ENCODE results near the gene GTF2IRD1. TPM values are rescaled to one million over a fixed set of nuclear protein-coding genes. Genes with fewer than 3 reads are reported as not detected.

The GTF2IRD1 gene
- total and polyA plus RNA-seq, 2 experiments from 2014 or later: 28.7 to 37.1 TPM

- TF ChIP-seq REST (IDR thresholded peaks at IDR 0.05; ENCODE audit: unreplicated experiment): no peak
- no peak for TF ChIP-seq NANOG (IDR thresholded peaks at IDR 0.05; ENCODE audit: borderline replicate concordance)
- no peak for TF ChIP-seq ZNF331 (CRISPR knock-in tag; IDR thresholded peaks at IDR 0.05; ENCODE audit: low read depth)
- TF ChIP-seq JUNB (IDR thresholded peaks at IDR 0.05; ENCODE audit: unreplicated experiment): no peak
- no peak for TF ChIP-seq ETS1 (IDR thresholded peaks at IDR 0.05)
- no peak for TF ChIP-seq POLR2AphosphoS5 (IDR thresholded peaks at IDR 0.05; ENCODE audit: low read depth)
These were observed 49.4 kb downstream of the GTF2IRD1 start (continued) for GRCh38 chr7:74503061-74503460.

GRCh38 chr7:74503943-74504342 lies 50.2 kb downstream of the GTF2IRD1 start:
- Histone ChIP-seq H3K27ac (ENCODE audit: low read depth) (no peak overlapping the region), H3K4me1 (ENCODE audit: insufficient read depth) (peaks cover 4% of the 10 kb centered on the region; the same call in 1 of the 2 replicates), H3K79me2 (replicated peaks; ENCODE audit: insufficient read depth) (peaks cover 22% of the 10 kb centered on the region), H3K4me3 (no peak overlapping the region), H3K9me2 (ENCODE audit: insufficient read depth) (no peaks in the 10 kb centered on the region; the same call in 1 of the 2 replicates), H3K4me2 (no peak overlapping the region), H2AFZ (no peak overlapping the region), H3F3A (replicated peaks; ENCODE audit: low read depth) (peaks cover 8% of the 10 kb centered on the region; the same call in 1 of the 2 replicates), H3K27me3 (ENCODE audit: insufficient read depth) (no peaks in the 10 kb centered on the region), H3K36me3 (ENCODE audit: insufficient read depth) (no peaks in the 10 kb centered on the region), H4K20me1 (replicated peaks; ENCODE audit: insufficient read depth) (peaks cover 13% of the 10 kb centered on the region; the same call in 1 of the 2 replicates)
- no peak for DNase-seq (ENCODE audit: low spot score)
- no peak overlapping the region for H3K27ac Mint-ChIP-seq
- H3K4me3 Mint-ChIP-seq: no peak overlapping the region
- H3K9me3 Mint-ChIP-seq: no peaks in the 10 kb centered on the region
- H3K36me3 Mint-ChIP-seq (ENCODE audit: low read depth): peaks cover 9% of the 10 kb centered on the region
- no peak for ATAC-seq
- TF ChIP-seq REST (IDR thresholded peaks at IDR 0.05; ENCODE audit: unreplicated experiment) (no peak), ZNF331 (CRISPR knock-in tag; IDR thresholded peaks at IDR 0.05; ENCODE audit: low read depth) (no peak), ETS1 (IDR thresholded peaks at IDR 0.05) (no peak), EZH2 (IDR thresholded peaks at IDR 0.05; ENCODE audit: low read depth, unreplicated experiment) (no peak), JUNB (IDR thresholded peaks at IDR 0.05; ENCODE audit: unreplicated experiment) (no peak), CREB1 (CRISPR knock-in tag; IDR thresholded peaks at IDR 0.05; ENCODE audit: low read depth) (no peak)
- H3K4me1 Mint-ChIP-seq: peaks cover 3% of the 10 kb centered on the region; the same call in 1 of the 3 replicates
- H3K27me3 Mint-ChIP-seq (ENCODE audit: insufficient read depth, low read depth, poor library complexity): peaks cover 2% of the 10 kb centered on the region
